HG02943 (cell line): ENCODE results near the gene ZER1.
A peak's percentile ranks its signal among the peaks of the same experiment; 100 is the strongest.
"Not testable (repeated sequence)": the region's sequence is repeated elsewhere in the genome, so short reads cannot be mapped to it uniquely, and the experiment has no call there.

Experiments
- ATAC-seq: cut with Tn5 transposase; IDR thresholded peaks from one replicate; pipeline ENCODE4 v1.9.1; 2021; ENCODE audit warnings: mild to moderate bottlenecking, low read depth, moderate library complexity; ENCODE audit not compliant: unreplicated experiment

Gene ZER1

GRCh38 chr9:128771745-128772519 lies at the start of gene ZER1:
TSS of gene ZER1 (minus strand) at chr9:128771927. CDS start at chr9:128755565, 16,362 bp downstream.
- peak; percentile 84 for ATAC-seq

- no peak for ATAC-seq
Measured at GRCh38 chr9:128820665-128821583, 49.2 kb upstream of the ZER1 start.

GRCh38 chr9:128819716-128820664 lies 48.3 kb upstream of the ZER1 start:
- no peak for ATAC-seq

- ATAC-seq, result peak; percentile 20
Measured at GRCh38 chr9:128818839-128819715, 47.4 kb upstream of the ZER1 start.

- ATAC-seq, result peak; percentile 82
Measured at GRCh38 chr9:128818099-128818838, 46.5 kb upstream of the ZER1 start, which contains the start of gene ENDOG. TSS of gene ENDOG (plus strand) at chr9:128818500. CDS start at chr9:128818685, 185 bp downstream.

DNA sequence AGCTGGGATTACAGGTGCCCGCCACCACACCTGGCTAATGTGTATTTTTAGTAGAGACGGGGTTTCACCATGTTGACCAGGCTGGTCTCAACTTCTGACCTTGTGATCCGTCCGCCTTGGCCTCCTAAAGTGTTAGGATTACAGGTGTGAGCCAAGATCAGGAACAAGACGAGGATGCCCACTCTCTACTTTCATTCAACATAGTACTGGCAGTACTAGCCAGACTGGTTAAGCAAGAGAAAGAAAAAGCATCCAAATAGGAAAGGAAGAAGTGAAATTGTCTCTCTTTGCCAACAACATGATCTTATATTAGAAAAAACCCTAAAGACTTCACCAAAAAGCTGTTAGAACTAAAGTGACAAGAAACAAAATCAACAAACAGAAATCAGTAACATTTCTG lies 39.1 kb upstream of the ZER1 start:
- no peak for ATAC-seq

DNA sequence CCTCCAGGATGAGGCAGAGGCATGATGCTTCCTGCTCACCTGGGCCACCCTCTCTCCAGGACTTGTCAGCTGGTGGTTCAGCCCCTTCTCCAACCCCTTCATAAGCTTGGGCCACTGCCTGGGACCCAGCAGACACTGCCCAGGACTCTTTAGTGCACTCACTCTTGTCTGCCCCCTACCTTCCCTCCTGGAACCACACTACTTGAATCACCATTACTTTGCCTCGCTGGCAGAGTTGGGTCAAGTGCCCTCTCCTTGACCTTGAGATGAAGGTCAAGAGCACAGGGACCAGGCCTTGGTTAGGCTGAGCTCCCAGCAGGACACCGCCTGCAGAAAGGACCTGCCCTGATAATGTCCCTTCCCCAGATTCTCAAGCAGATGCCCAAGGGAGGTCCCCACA lies 38.1 kb upstream of the ZER1 start:
- no peak for ATAC-seq

- no peak for ATAC-seq
Measured at GRCh38 chr9:128809036-128809599, 37.4 kb upstream of the ZER1 start.

- ATAC-seq, result no peak
Measured at GRCh38 chr9:128808543-128808942, 36.8 kb upstream of the ZER1 start.

- no peak for ATAC-seq
Measured at GRCh38 chr9:128807827-128808226, 36.1 kb upstream of the ZER1 start.

DNA sequence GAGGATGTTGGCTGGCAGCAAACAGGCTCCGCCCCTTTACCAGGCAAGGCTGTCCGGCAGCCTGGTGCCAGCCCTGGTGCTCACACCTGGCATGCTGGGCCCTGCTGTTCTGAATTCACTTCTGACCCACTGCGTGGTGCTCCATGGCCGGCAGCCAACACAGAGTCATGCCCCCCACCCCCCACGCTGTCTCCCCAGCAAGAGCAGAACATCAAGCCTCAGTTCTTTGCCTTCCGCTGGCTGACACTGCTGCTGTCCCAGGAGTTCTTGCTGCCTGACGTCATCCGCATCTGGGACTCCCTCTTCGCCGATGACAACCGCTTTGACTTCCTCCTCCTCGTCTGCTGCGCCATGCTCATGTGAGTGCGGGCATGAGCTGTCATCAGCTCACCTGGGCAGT lies 33.9 kb upstream of the ZER1 start:
- ATAC-seq, result no peak

DNA sequence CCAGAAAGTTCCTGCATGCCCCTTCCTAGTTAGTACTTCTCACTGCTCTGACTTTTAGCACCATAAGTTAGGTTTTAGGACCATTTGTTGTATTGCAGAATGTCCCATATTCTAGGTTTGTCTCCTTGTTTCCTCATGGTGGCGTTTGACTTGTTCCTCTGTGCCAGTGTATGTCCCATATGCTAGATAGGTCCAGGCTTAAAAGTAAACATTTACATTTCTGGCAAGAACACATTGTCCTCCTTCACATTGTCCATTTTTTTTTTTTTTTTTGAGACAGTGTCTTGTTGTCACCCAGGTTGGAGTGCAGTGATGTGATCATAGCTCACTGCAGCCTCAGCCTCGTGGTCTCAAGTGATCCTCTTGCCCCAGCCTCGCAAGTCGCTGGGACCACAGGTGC lies 30.8 kb upstream of the ZER1 start:
- ATAC-seq, result no peak

- no peak for ATAC-seq
Measured at GRCh38 chr9:128800061-128800460, 28.3 kb upstream of the ZER1 start.

DNA sequence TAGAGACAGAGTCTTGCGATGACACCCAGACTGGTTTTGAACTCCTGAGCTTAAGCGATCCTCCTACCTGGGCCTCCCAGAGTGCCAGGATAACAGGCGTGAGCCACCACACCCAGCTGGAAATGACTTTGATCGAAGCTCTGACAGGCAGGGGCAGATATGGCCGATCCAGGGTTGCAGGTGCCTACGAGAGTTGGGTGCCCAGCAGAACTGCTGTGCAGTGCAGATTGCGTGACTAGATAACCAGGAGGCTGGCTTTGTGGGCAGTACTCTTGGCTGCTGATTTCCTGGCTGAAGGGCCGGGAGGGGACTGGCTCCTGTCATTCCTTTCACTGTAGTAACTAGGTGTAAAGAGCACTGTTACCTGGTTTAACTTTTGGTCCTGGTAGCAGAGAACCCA lies 27.2 kb upstream of the ZER1 start:
- ATAC-seq, result no peak

DNA sequence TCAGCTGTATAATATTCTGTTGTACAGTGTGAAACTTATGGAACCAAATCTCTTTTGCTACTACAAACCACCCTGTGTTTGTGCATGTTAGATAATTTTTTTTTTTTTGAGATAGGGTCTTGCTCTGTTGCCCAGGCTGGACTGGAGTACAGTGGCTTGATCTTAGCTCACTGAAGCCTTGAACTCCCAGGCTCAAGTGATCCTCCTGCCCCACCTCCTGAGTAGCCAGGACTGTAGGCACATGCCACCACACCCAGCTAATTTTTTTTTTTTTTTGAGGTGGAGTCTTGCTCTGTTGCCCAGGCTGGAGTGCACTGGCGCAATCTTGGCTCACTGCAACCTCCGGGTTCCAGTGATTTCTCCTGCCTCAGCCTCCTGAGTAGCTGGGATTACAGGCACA lies 23.2 kb upstream of the ZER1 start:
- ATAC-seq, result not testable (repeated sequence)

- no peak for ATAC-seq
Measured at GRCh38 chr9:128792978-128793686, 21.4 kb upstream of the ZER1 start.

DNA sequence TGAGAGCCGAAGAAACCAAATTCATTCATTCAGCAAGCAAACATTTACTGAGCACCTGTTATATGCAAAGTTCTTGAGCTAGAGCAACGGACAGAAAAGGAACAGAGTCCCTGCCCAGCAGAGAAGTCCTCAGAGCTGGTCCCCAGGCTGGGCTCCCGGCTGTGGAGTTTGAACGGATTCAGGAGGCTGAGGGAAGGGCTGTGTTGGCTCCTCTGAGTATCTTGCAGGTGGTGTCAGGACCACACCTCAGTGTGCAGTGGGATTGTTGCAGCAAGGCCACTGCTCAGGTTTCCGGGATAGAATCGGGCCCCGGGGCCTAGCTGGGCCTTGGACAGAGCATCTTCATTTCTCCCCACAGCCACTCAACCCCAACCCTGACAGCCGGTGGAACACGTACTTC lies 20.4 kb upstream of the ZER1 start:
- no peak for ATAC-seq

- ATAC-seq, result no peak
Measured at GRCh38 chr9:128790536-128790935, 18.8 kb upstream of the ZER1 start.
